Measurements from ENCODE around the gene ASPN. TPM values are rescaled to one million over a fixed set of nuclear protein-coding genes. Genes with fewer than 3 reads are reported as not detected.

Gene ASPN
- total and polyA plus RNA-seq, 2 experiments from 2014 or later, result 0.82 TPM; not detected in 1

DNA sequence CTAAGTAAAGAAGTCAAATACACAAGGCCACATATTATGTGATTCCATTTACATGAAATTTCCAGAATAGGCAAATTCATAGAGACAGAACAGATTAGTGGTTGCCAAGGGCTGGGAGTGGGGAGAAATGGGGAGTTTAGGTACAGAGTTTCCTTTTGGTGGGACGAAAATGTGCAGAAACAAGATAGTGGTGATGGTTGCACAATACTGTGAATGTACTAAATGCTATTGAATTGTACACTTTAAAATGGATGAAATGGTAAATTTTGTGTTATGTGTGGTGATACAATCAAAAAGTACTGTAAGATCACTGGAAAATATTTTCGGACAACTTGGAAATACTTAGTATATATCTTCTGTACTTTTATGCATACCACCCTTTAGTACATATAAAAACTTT lies 38.5 kb upstream of the ASPN start:
- Histone ChIP-seq H3K4me1 (ENCODE audit: insufficient read depth) (peaks cover 7% of the 10 kb centered on the region; the same call in 1 of the 2 replicates), H2AFZ (no peak overlapping the region), H3K9me2 (ENCODE audit: insufficient read depth) (no peaks in the 10 kb centered on the region), H3K4me2 (no peak overlapping the region), H3K36me3 (ENCODE audit: insufficient read depth) (no peaks in the 10 kb centered on the region), H3K4me3 (no peak overlapping the region), H3K27ac (ENCODE audit: low read depth) (no peak overlapping the region), H3K27me3 (ENCODE audit: insufficient read depth) (no peaks in the 10 kb centered on the region), H3K79me2 (replicated peaks; ENCODE audit: insufficient read depth) (no peaks in the 10 kb centered on the region), H3F3A (replicated peaks; ENCODE audit: low read depth) (no peaks in the 10 kb centered on the region), H4K20me1 (replicated peaks; ENCODE audit: insufficient read depth) (no peaks in the 10 kb centered on the region)
- Mint-ChIP-seq H3K4me3 (no peak overlapping the region), H3K36me3 (ENCODE audit: low read depth) (no peaks in the 10 kb centered on the region), H3K27me3 (ENCODE audit: insufficient read depth, low read depth, poor library complexity) (peaks cover 6% of the 10 kb centered on the region), H3K27ac (no peak overlapping the region), H3K4me1 (peaks cover 6% of the 10 kb centered on the region; the same call in 2 of the 3 replicates), H3K9me3 (no peaks in the 10 kb centered on the region)
- TF ChIP-seq POLR2AphosphoS5 (IDR thresholded peaks at IDR 0.05; ENCODE audit: low read depth) (no peak), JUNB (IDR thresholded peaks at IDR 0.05; ENCODE audit: unreplicated experiment) (no peak), EZH2phosphoT487 (IDR thresholded peaks at IDR 0.05; ENCODE audit: unreplicated experiment) (no peak), ZNF331 (CRISPR knock-in tag; IDR thresholded peaks at IDR 0.05; ENCODE audit: low read depth) (no peak), ZNF114 (CRISPR knock-in tag; IDR thresholded peaks at IDR 0.05) (no peak), STAT1 (IDR thresholded peaks at IDR 0.05; ENCODE audit: unreplicated experiment) (no peak), NANOG (IDR thresholded peaks at IDR 0.05; ENCODE audit: borderline replicate concordance) (no peak), EZH2 (IDR thresholded peaks at IDR 0.05; ENCODE audit: low read depth, unreplicated experiment) (no peak), CREB1 (CRISPR knock-in tag; IDR thresholded peaks at IDR 0.05; ENCODE audit: low read depth) (no peak)
- TF ChIP-seq, protein P1, sequence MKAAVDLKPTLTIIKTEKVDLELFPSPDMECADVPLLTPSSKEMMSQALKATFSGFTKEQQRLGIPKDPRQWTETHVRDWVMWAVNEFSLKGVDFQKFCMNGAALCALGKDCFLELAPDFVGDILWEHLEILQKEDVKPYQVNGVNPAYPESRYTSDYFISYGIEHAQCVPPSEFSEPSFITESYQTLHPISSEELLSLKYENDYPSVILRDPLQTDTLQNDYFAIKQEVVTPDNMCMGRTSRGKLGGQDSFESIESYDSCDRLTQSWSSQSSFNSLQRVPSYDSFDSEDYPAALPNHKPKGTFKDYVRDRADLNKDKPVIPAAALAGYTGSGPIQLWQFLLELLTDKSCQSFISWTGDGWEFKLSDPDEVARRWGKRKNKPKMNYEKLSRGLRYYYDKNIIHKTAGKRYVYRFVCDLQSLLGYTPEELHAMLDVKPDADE (IDR thresholded peaks at IDR 0.05), result no peak
- TF ChIP-seq, protein P2, sequence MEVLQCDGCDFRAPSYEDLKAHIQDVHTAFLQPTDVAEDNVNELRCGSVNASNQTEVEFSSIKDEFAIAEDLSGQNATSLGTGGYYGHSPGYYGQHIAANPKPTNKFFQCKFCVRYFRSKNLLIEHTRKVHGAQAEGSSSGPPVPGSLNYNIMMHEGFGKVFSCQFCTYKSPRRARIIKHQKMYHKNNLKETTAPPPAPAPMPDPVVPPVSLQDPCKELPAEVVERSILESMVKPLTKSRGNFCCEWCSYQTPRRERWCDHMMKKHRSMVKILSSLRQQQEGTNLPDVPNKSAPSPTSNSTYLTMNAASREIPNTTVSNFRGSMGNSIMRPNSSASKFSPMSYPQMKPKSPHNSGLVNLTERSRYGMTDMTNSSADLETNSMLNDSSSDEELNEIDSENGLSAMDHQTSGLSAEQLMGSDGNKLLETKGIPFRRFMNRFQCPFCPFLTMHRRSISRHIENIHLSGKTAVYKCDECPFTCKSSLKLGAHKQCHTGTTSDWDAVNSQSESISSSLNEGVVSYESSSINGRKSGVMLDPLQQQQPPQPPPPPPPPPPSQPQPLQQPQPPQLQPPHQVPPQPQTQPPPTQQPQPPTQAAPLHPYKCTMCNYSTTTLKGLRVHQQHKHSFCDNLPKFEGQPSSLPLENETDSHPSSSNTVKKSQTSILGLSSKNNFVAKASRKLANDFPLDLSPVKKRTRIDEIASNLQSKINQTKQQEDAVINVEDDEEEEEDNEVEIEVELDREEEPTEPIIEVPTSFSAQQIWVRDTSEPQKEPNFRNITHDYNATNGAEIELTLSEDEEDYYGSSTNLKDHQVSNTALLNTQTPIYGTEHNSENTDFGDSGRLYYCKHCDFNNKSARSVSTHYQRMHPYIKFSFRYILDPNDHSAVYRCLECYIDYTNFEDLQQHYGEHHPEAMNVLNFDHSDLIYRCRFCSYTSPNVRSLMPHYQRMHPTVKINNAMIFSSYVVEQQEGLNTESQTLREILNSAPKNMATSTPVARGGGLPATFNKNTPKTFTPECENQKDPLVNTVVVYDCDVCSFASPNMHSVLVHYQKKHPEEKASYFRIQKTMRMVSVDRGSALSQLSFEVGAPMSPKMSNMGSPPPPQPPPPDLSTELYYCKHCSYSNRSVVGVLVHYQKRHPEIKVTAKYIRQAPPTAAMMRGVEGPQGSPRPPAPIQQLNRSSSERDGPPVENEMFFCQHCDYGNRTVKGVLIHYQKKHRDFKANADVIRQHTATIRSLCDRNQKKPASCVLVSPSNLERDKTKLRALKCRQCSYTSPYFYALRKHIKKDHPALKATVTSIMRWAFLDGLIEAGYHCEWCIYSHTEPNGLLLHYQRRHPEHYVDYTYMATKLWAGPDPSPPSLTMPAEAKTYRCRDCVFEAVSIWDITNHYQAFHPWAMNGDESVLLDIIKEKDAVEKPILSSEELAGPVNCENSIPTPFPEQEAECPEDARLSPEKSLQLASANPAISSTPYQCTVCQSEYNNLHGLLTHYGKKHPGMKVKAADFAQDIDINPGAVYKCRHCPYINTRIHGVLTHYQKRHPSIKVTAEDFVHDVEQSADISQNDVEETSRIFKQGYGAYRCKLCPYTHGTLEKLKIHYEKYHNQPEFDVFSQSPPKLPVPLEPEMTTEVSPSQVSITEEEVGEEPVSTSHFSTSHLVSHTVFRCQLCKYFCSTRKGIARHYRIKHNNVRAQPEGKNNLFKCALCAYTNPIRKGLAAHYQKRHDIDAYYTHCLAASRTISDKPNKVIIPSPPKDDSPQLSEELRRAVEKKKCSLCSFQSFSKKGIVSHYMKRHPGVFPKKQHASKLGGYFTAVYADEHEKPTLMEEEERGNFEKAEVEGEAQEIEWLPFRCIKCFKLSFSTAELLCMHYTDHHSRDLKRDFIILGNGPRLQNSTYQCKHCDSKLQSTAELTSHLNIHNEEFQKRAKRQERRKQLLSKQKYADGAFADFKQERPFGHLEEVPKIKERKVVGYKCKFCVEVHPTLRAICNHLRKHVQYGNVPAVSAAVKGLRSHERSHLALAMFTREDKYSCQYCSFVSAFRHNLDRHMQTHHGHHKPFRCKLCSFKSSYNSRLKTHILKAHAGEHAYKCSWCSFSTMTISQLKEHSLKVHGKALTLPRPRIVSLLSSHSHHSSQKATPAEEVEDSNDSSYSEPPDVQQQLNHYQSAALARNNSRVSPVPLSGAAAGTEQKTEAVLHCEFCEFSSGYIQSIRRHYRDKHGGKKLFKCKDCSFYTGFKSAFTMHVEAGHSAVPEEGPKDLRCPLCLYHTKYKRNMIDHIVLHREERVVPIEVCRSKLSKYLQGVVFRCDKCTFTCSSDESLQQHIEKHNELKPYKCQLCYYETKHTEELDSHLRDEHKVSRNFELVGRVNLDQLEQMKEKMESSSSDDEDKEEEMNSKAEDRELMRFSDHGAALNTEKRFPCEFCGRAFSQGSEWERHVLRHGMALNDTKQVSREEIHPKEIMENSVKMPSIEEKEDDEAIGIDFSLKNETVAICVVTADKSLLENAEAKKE (CRISPR knock-in tag; IDR thresholded peaks at IDR 0.05), result no peak
- TF ChIP-seq, protein P3, sequence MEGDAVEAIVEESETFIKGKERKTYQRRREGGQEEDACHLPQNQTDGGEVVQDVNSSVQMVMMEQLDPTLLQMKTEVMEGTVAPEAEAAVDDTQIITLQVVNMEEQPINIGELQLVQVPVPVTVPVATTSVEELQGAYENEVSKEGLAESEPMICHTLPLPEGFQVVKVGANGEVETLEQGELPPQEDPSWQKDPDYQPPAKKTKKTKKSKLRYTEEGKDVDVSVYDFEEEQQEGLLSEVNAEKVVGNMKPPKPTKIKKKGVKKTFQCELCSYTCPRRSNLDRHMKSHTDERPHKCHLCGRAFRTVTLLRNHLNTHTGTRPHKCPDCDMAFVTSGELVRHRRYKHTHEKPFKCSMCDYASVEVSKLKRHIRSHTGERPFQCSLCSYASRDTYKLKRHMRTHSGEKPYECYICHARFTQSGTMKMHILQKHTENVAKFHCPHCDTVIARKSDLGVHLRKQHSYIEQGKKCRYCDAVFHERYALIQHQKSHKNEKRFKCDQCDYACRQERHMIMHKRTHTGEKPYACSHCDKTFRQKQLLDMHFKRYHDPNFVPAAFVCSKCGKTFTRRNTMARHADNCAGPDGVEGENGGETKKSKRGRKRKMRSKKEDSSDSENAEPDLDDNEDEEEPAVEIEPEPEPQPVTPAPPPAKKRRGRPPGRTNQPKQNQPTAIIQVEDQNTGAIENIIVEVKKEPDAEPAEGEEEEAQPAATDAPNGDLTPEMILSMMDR (conservative IDR thresholded peaks at IDR 0.05; ENCODE audit: low read depth in 2 of 2), result no peak
- TF ChIP-seq, protein P4, sequence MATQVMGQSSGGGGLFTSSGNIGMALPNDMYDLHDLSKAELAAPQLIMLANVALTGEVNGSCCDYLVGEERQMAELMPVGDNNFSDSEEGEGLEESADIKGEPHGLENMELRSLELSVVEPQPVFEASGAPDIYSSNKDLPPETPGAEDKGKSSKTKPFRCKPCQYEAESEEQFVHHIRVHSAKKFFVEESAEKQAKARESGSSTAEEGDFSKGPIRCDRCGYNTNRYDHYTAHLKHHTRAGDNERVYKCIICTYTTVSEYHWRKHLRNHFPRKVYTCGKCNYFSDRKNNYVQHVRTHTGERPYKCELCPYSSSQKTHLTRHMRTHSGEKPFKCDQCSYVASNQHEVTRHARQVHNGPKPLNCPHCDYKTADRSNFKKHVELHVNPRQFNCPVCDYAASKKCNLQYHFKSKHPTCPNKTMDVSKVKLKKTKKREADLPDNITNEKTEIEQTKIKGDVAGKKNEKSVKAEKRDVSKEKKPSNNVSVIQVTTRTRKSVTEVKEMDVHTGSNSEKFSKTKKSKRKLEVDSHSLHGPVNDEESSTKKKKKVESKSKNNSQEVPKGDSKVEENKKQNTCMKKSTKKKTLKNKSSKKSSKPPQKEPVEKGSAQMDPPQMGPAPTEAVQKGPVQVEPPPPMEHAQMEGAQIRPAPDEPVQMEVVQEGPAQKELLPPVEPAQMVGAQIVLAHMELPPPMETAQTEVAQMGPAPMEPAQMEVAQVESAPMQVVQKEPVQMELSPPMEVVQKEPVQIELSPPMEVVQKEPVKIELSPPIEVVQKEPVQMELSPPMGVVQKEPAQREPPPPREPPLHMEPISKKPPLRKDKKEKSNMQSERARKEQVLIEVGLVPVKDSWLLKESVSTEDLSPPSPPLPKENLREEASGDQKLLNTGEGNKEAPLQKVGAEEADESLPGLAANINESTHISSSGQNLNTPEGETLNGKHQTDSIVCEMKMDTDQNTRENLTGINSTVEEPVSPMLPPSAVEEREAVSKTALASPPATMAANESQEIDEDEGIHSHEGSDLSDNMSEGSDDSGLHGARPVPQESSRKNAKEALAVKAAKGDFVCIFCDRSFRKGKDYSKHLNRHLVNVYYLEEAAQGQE (IDR thresholded peaks at IDR 0.05; ENCODE audit: unreplicated experiment), result no peak
- DNase-seq (ENCODE audit: low spot score) (no peak), ATAC-seq (no peak)

Measured in GM23338 (cell line).